GM12801 (cell line): ENCODE data around the gene SCGN.

Experiments
- TF ChIP-seq, protein P1 (sequence below): IDR thresholded peaks from one replicate; pipeline ENCODE4 v1.5.1; 2011; ENCODE audit warnings: control low read depth; ENCODE audit not compliant: insufficient read length; ENCODE audit errors: extremely low read depth

SCGN gene

DNA sequence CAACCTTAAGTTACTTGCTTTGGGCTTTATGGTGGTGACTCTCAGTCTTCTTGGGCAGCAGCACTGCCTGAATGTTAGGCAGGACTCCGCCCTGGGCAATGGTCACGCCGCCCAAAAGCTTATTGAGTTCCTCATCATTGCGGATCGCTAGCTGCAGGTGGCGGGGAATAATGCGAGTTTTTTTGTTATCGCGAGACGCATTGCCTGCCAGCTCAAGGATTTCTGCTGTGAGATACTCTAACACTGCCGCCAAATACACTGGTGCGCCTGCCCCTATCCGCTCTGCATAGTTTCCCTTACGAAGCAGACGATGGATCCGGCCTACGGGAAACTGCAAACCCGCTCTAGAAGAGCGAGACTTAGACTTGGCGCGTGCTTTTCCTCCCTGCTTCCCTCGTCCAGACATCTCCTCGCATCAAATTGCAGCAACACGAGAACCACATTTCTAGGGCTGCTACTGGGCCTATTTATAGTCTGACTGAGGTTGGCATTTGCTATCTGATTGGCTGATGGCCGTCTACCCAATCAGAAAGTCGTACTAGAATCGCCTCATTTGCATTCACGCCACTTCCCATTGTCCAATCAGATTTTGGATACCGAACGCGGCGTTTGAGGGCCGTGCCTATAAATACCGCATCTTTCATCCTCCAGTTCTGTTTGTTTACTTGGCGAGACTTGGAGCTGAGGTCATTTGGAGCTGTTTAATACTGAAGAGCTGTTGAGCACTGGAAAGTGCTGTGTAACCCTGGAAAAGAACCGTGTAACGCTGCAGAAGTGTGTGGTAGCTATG, 74.3 kb downstream of the SCGN start:
- TF ChIP-seq, protein P1, sequence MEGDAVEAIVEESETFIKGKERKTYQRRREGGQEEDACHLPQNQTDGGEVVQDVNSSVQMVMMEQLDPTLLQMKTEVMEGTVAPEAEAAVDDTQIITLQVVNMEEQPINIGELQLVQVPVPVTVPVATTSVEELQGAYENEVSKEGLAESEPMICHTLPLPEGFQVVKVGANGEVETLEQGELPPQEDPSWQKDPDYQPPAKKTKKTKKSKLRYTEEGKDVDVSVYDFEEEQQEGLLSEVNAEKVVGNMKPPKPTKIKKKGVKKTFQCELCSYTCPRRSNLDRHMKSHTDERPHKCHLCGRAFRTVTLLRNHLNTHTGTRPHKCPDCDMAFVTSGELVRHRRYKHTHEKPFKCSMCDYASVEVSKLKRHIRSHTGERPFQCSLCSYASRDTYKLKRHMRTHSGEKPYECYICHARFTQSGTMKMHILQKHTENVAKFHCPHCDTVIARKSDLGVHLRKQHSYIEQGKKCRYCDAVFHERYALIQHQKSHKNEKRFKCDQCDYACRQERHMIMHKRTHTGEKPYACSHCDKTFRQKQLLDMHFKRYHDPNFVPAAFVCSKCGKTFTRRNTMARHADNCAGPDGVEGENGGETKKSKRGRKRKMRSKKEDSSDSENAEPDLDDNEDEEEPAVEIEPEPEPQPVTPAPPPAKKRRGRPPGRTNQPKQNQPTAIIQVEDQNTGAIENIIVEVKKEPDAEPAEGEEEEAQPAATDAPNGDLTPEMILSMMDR, result no peak

DNA sequence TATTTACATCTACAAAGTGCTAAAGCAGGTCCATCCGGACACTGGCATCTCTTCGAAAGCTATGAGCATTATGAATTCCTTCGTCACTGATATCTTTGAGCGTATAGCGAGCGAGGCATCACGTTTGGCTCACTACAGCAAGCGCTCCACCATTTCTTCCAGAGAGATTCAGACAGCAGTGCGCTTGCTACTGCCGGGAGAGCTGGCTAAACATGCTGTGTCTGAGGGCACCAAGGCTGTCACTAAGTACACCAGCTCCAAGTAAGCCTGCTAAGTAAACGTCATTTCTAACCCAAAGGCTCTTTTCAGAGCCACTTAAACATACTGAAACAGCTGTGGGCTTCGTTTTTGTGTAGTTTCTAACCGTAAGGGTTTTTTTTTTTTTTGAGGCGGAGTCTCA, 75.0 kb downstream of the SCGN start:
- TF ChIP-seq, protein P1, result no peak

DNA sequence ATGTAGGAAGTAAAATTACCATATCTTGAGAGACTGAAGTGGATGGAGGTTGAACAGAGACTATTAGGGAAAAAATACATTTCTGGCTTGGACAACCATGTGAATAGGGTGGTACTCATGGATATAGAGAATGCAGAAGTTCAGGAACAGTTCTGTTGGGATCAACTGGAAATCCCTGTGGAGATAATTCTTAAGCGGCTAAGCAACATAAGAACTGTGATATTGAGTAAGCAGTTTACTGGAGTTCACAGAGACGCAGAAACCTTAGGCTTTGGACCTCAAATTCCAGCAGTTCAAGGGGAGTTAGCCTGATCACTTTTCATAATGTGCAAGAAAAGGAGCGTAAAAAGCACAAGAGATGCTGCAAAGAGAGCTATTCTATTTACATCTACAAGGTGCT, 78.9 kb downstream of the SCGN start:
- TF ChIP-seq, protein P1, result no peak

DNA sequence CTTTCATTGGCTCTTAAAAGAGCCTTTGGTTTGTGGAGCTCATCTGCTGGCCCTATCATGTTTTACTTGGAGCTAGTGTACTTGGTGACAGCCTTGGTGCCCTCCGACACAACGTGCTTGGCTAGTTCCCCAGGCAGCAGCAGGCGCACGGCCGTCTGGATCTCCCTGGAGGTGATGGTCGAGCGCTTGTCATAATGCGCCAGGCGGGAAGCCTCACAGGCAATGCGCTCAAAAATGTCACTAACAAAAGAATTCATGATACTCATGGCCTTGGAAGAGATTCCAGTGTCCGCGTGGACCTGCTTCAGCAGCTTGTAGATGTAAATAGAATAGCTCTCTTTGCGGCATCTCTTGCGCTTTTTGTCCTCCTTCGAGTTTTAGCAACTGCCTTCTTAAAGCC, 79.7 kb downstream of the SCGN start:
- TF ChIP-seq, protein P1, result no peak

DNA sequence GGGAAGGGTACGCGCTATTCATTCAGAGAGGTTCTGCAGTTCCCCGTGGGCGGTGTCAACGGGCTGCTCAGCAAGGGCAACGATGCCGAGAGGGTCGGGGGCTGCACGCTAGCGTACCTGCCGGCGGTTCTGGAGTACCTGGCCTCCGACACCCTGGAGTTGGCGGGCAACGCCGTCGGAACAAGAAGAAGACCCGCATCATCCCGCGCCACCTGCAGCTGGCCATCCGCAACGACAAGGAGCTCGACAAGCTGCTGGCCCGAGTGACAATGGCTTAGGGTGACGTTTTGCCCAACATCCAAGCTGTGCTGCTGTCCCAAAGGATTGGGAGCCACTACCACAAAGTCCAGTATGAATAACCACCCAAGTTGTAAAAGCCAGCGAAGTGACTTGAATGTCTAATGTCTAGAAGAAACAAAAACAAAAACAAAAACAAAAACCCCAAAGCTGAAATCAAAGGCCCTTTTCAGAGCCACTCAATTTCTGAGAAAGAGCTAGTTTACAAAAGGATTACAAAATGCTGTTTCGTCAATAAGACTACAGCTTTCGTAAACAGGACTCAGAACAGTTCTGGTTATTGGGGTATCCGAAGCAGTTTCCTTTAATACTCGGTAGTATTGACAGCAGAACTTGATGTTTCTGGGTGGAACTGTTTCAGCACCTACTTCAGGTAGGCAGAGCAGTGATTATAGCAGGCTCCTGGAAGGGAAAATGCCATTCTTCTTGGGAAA, 80.6 kb downstream of the SCGN start:
- TF ChIP-seq, protein P1, result no peak

DNA sequence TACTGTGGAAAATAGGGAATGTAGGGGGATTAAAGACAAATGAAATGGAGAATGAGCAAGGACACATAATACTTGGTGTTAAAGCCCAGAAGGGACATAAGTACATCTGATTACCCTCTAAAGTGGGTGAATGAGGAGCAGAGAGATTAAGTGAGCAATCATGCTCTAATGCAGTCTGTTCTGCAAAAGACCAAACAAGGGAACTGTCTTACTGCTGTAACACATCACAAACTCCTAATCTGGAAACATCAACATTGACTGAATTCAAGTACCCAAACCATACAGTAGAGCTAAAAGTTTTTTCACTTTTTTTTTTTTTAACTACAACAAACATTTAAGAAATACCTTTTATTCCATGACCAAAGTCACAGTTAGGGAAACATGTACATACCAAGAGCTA, 83.2 kb downstream of the SCGN start:
- TF ChIP-seq, protein P1, result no peak

DNA sequence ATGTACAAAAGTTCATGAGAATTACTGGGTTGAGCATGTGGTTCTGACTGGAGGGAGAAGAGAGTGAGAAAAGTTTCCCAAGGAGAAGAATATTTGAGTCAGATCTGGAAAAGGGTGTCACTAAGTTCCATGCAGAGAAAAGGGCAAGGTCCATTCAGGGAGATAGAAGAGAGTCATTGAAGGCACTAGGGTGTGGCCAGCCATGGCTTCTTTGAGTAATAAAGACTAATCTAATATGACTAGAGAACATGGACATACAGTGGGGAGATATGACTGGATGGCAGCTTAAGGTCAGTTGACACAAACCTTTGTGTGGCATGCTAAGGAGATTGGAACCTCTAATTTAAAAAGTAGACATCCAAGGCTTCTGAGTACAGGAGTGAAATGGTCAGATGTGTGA, 91.9 kb downstream of the SCGN start:
- TF ChIP-seq, protein P1, result no peak
